Mesenchymal stem cell (in vitro differentiated cells and primary cell): ENCODE data around the gene UQCC5. TPM values are rescaled to one million over a fixed set of nuclear protein-coding genes. Genes with fewer than 3 reads are reported as not detected.

Experiments used
- DNase-seq: peaks from one replicate; pipeline ENCODE4 v3.0.0-alpha.2; 2013
- H2AFZ ChIP-seq: one replicate; pipeline ENCODE4 v1.6.1; 2013; ENCODE audit warnings: low read depth, mild to moderate bottlenecking, control low read depth, inconsistent platforms, low read length, moderate library complexity
- H2AK5ac ChIP-seq: 2 replicates; pipeline ENCODE4 v1.6.1; 2013; ENCODE audit warnings: low read length, moderate library complexity, mild to moderate bottlenecking, inconsistent platforms; ENCODE audit not compliant: severe bottlenecking
- H2BK120ac ChIP-seq: one replicate; pipeline ENCODE4 v1.6.1; 2013; ENCODE audit warnings: low read depth, mild to moderate bottlenecking, inconsistent platforms, low read length, moderate library complexity
- H2BK12ac ChIP-seq, 2 experiments: one replicate each; pipeline ENCODE4 v1.6.1; 2013; ENCODE audit warnings: inconsistent platforms in 2 of 2, low read length in 2 of 2, mild to moderate bottlenecking in 2 of 2, moderate library complexity in 2 of 2, control low read depth in 1 of 2
- H2BK15ac ChIP-seq: one replicate; pipeline ENCODE4 v1.6.1; 2013; ENCODE audit warnings: mild to moderate bottlenecking, low read depth, inconsistent platforms; ENCODE audit not compliant: poor library complexity, severe bottlenecking
- H2BK5ac ChIP-seq: 2 replicates; pipeline ENCODE4 v1.6.1; 2013; ENCODE audit warnings: low read depth, mild to moderate bottlenecking, low read length, control low read depth, inconsistent platforms; ENCODE audit not compliant: poor library complexity, severe bottlenecking
- H3K14ac ChIP-seq, 2 experiments: one replicate each; pipeline ENCODE4 v1.6.1; 2013; ENCODE audit warnings: inconsistent platforms in 2 of 2, low read length in 2 of 2, control low read depth in 1 of 2, mild to moderate bottlenecking in 1 of 2, moderate library complexity in 1 of 2
- H3K18ac ChIP-seq, 2 experiments: one replicate each; pipeline ENCODE4 v1.6.1; 2013; ENCODE audit warnings: inconsistent platforms in 2 of 2, low read length in 2 of 2, control low read depth in 1 of 2, low read depth in 1 of 2, mild to moderate bottlenecking in 1 of 2
- H3K23ac ChIP-seq, 2 experiments: one replicate each; pipeline ENCODE4 v1.6.1; 2013; ENCODE audit warnings: inconsistent platforms in 2 of 2, low read length in 2 of 2, mild to moderate bottlenecking in 2 of 2, moderate library complexity in 2 of 2, control low read depth in 1 of 2
- H3K27ac ChIP-seq: 2 replicates; pipeline ENCODE4 v1.5.1; 2013; ENCODE audit warnings: mild to moderate bottlenecking, moderate library complexity, low read length, control low read depth, inconsistent platforms; ENCODE audit not compliant: poor library complexity, severe bottlenecking
- H3K27me3 ChIP-seq, 2 experiments: 2 replicates each; pipeline versions ENCODE4 v1.6.1 to v1.7.0; 2013; ENCODE audit warnings: low read length in 2 of 2, mild to moderate bottlenecking in 2 of 2, moderate library complexity in 2 of 2, control low read depth in 1 of 2, inconsistent platforms in 1 of 2; ENCODE audit not compliant: control insufficient read depth in 1 of 2, insufficient read depth in 1 of 2
- H3K36me3 ChIP-seq, 2 experiments: 2 replicates each; pipeline versions ENCODE4 v1.6.1 to v1.7.0; 2013; ENCODE audit warnings: low read length in 2 of 2, control low read depth in 1 of 2, inconsistent platforms in 1 of 2, low read depth in 1 of 2, mild to moderate bottlenecking in 1 of 2; ENCODE audit not compliant: insufficient read depth in 2 of 2, control insufficient read depth in 1 of 2
- H3K4ac ChIP-seq, 2 experiments: one replicate each; pipeline ENCODE4 v1.6.1; 2013; ENCODE audit warnings: inconsistent platforms in 2 of 2, low read length in 2 of 2, mild to moderate bottlenecking in 2 of 2, moderate library complexity in 2 of 2, control low read depth in 1 of 2, low read depth in 1 of 2
- H3K4me1 ChIP-seq: 2 replicates; pipeline ENCODE4 v1.6.1; 2013; ENCODE audit warnings: low read depth, low read length, control low read depth; ENCODE audit not compliant: control insufficient read depth, insufficient read depth
- H3K4me2 ChIP-seq: 2 replicates; pipeline ENCODE4 v1.6.1; 2013; ENCODE audit warnings: low read length, mild to moderate bottlenecking, inconsistent platforms; ENCODE audit not compliant: poor library complexity, severe bottlenecking
- H3K4me3 ChIP-seq, 2 experiments: 2 replicates each; pipeline versions ENCODE4 v1.5.1 to v1.7.0; 2013; ENCODE audit warnings: low read length in 2 of 2, mild to moderate bottlenecking in 2 of 2, control low read depth in 1 of 2, low read depth in 1 of 2; ENCODE audit not compliant: insufficient read depth in 1 of 2
- H3K79me1 ChIP-seq: replicated peaks from 2 replicates; pipeline ENCODE4 v1.6.1; 2013; ENCODE audit warnings: mild to moderate bottlenecking, control low read depth, low read length, inconsistent platforms; ENCODE audit not compliant: poor library complexity, severe bottlenecking
- H3K9ac ChIP-seq: 2 replicates; pipeline ENCODE4 v1.7.0; 2013; ENCODE audit warnings: mild to moderate bottlenecking, low read length, moderate library complexity
- H3K9me3 ChIP-seq: 2 replicates; pipeline ENCODE4 v1.7.0; 2013; ENCODE audit warnings: mild to moderate bottlenecking, low read length; ENCODE audit not compliant: control insufficient read depth
- H4K8ac ChIP-seq: one replicate; pipeline ENCODE4 v1.6.1; 2013; ENCODE audit warnings: inconsistent platforms, mild to moderate bottlenecking, low read length, moderate library complexity
- H4K91ac ChIP-seq: one replicate; pipeline ENCODE4 v1.6.1; 2013; ENCODE audit warnings: mild to moderate bottlenecking, low read length, inconsistent platforms
- WGBS: methylation state at CpG from one replicate; pipeline ENCODE4 v1.1.7; 2013; ENCODE audit warnings: mixed read lengths; 5-methylcytosine and 5-hydroxymethylcytosine counted together
- small RNA-seq: library from polyadenylated mRNA; stranded (forward); fragments of <200 nt; extraction: miRNeasy Mini kit (QIAGEN cat#:217004); gene quantifications from one replicate; pipeline ENCODE3, GENCODE V24; 2013; ENCODE audit warnings: low read depth

Gene UQCC5

DNA sequence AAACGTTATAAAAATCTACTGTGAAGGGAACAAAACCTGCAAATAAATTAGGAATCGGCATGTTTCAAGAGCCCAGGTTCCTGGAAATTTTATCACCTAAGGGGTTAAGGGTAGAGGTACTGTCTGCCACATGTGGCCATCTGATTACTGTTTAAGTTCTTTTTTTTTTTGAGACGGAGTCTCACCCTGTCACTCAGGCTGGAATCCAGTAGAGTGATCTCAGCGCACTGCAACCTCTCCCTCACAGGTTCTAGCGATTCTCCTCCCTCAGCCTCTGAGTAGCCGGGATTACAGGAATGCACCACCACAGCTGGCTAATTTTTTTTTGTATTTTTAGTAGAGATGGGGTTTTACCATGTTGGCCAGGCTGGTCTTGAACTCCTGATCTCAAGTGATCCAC is 35.8 kb downstream of the UQCC5 start:
- Histone ChIP-seq H2AK5ac (no peak overlapping the region), H3K9ac (no peak overlapping the region), H3K4ac (no peak overlapping the region), H2AFZ (no peak overlapping the region), H4K91ac (no peak overlapping the region), H2BK5ac (no peak overlapping the region), H3K14ac (no peak overlapping the region), H3K9me3 (no peaks in the 10 kb centered on the region), H3K4me3 (no peak overlapping the region), H3K27me3 (no peaks in the 10 kb centered on the region), H4K8ac (no peak overlapping the region), H3K27ac (no peak overlapping the region), H3K4me1 (peaks cover 1% of the 10 kb centered on the region), H2BK120ac (no peak overlapping the region), H3K36me3 (peaks cover 16 to 53% of the 10 kb centered on the region in 2 experiments), H2BK12ac (no peak overlapping the region), H3K18ac (no peak overlapping the region), H3K4me2 (no peak overlapping the region), H2BK15ac (no peak overlapping the region), H3K79me1 (peaks cover 14% of the 10 kb centered on the region), H3K23ac (no peak overlapping the region)
- 75% methylated on average over 4 of the region's 6 CpGs for WGBS
- DNase-seq = no peak

DNA sequence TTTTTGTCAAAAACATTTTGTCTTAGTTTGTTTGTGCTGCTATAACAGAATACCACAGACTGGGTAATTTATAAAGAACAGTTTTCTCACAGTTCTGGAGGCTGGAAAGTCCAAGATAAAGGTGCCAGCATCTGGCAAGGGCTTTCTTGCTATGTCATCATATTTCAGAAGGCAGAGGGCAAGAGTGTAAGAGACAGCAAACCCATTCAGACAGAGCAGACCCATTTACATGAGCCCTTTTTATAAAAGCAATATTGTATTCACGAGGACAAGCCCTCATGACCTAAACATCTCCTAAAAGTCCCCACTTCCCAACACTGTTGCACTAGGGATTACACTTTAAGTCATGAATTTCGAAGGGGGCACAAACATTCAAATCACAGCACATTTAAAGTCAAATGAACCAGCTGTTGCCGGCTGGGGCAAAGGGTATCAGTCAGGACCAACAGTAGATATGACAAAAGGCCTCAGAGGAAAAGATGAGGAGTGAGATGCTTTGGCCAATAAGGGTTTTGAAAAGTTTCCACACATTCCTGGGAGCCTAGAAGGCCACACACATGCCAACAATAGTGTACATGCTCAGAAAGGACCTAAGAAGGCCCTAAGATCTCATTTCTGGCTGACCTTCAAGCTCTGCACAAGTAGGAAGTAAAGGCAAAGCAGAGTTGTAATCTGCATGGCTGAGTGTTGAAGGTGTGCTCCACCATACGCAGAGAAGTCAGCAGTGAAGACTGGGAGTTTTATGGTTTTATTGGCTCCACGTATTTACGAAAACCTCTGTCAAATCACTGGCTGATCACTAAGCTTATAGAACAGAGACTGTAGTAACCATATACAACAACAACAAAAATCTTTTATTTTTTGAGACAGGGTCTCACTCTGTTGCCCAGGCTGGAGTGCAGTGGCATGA is 37.9 kb downstream of the UQCC5 start:
- no peak overlapping the region for H3K9ac ChIP-seq
- no peak overlapping the region for H2AK5ac ChIP-seq
- no peak overlapping the region for H3K4me2 ChIP-seq
- H3K27ac ChIP-seq = no peak overlapping the region
- no peaks in the 10 kb centered on the region for H3K27me3 ChIP-seq
- peaks cover 22 to 70% of the 10 kb centered on the region in 2 experiments for H3K36me3 ChIP-seq
- H3K79me1 ChIP-seq = peaks cover 13% of the 10 kb centered on the region
- H3K9me3 ChIP-seq = no peaks in the 10 kb centered on the region
- no peaks in the 10 kb centered on the region for H3K4me1 ChIP-seq
- H4K91ac ChIP-seq = no peak overlapping the region
- H2BK120ac ChIP-seq = no peak overlapping the region
- no peak overlapping the region for H2BK5ac ChIP-seq
- no peak overlapping the region for H2AFZ ChIP-seq
- H4K8ac ChIP-seq = no peak overlapping the region
- no peak overlapping the region for H2BK12ac ChIP-seq
- WGBS = 93% methylated on average over 6 of the region's 6 CpGs
- no peak overlapping the region for H3K23ac ChIP-seq
- H3K18ac ChIP-seq = no peak overlapping the region
- DNase-seq = peak; percentile 14
- no peak overlapping the region for H3K4me3 ChIP-seq
- H3K14ac ChIP-seq = no peak overlapping the region
- H3K4ac ChIP-seq = no peak overlapping the region
- no peak overlapping the region for H2BK15ac ChIP-seq

Small RNA genes within 50 kb of the gene (small RNA-seq; reads per million reads assigned to genes)
- not detected for gene RNU6-856P
- not detected for gene RNU6ATAC16P
